ENCODE results near the gene FBXO2. TPM values are rescaled to one million over a fixed set of nuclear protein-coding genes. Genes with fewer than 3 reads are reported as not detected.
A peak's percentile ranks its signal among the peaks of the same experiment; 100 is the strongest.

Gene FBXO2
- total RNA-seq, 1 donor from 2014 or later = 5.6 TPM

DNA sequence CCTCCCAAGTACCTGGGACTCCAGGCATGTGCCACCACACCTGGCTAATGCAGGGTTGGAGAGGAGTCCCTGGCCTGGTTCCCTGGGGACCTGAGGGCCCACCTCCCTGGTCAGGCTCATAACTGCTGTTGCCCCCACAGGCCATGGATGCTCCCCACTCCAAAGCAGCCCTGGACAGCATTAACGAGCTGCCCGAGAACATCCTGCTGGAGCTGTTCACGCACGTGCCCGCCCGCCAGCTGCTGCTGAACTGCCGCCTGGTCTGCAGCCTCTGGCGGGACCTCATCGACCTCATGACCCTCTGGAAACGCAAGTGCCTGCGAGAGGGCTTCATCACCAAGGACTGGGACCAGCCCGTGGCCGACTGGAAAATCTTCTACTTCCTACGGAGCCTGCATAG is 14.3 kb upstream of the FBXO2 start:
- Mint-ChIP-seq H3K36me3 (ENCODE audit: insufficient read depth) (peaks cover 6% of the 10 kb centered on the region), H3K4me1 (ENCODE audit: low read depth) (peaks cover 5% of the 10 kb centered on the region)

DNA sequence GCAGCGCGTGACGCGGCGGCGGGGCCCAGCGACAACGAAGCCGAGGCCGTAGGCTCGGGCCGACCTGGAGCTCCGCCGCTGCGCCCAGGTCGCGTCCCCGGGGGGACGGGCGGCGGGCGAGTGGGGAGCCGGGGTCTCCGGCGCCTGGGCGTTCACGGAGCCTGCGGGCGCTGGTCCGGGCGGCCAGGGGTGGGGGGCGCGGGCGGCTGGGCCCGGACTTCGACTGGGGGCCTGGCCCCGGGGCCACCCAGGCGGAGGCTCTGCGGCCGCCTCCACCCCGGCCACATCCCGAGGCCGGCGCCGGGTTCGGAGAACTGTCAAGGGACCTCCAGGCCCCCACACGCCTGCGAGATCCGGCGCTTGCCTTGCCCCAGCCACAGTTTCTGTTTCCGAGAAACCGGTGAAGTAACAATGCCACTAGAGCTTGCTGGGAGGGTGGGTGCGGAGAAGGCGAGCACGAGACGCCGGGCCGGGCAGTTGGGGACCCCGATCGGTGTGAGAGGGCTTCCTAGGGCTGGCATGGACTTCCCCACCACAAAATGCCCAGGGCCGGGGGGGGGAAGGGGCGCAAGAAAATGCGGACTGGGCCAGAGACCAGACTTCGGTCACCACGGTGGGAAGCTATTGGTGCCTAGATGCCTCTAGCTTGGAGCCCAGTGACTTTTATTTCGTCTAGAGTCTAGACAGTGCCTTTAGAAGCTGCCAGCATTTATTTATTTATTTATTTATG is 10.3 kb upstream of the FBXO2 start:
- no peaks in the 10 kb centered on the region for H3K4me1 Mint-ChIP-seq (ENCODE audit: low read depth)
- peaks cover 12% of the 10 kb centered on the region for H3K36me3 Mint-ChIP-seq (ENCODE audit: insufficient read depth)
- no peak overlapping the region for H3K27ac Mint-ChIP-seq
- H3K27me3 Mint-ChIP-seq = peaks cover 7% of the 10 kb centered on the region
- H3K9me3 Mint-ChIP-seq (ENCODE audit: low read depth) = no peaks in the 10 kb centered on the region
- H3K4me3 Mint-ChIP-seq (ENCODE audit: low read depth) = peak overlapping the region; percentile 66
- no peak for TF ChIP-seq CTCF (IDR thresholded peaks at IDR 0.05; ENCODE audit: unreplicated experiment)
- DNase-seq (ENCODE audit: low spot score, unreplicated experiment) = no peak

More for the DNA sequence above, 14.3 kb upstream of the FBXO2 start:
- H3K27ac Mint-ChIP-seq = no peak overlapping the region
- no peaks in the 10 kb centered on the region for H3K9me3 Mint-ChIP-seq (ENCODE audit: low read depth)
- H3K4me3 Mint-ChIP-seq (ENCODE audit: low read depth) = no peak overlapping the region
- no peak for DNase-seq (ENCODE audit: low spot score, unreplicated experiment)
- no peak for TF ChIP-seq CTCF (IDR thresholded peaks at IDR 0.05; ENCODE audit: unreplicated experiment)
- no peaks in the 10 kb centered on the region for H3K27me3 Mint-ChIP-seq

DNA sequence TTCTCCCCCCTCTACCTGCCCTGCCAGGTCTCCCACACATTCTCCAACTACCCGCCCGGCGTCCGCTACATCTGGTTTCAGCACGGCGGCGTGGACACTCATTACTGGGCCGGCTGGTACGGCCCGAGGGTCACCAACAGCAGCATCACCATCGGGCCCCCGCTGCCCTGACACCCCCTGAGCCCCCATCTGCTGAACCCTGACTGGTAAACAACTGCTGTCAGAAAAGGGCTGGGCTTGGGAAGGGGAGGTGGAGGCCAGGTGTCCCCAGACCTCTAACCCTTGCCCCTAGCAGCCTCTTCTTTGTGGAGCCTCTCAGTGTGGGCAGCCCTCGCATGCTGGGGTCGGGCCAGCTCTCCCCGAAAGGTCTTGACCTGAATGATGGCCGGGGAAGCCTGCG is 6.9 kb upstream of the FBXO2 start:
- no peak overlapping the region for H3K4me3 Mint-ChIP-seq (ENCODE audit: low read depth)
- H3K9me3 Mint-ChIP-seq (ENCODE audit: low read depth) = no peaks in the 10 kb centered on the region
- DNase-seq (ENCODE audit: low spot score, unreplicated experiment) = no peak
- peaks cover 7% of the 10 kb centered on the region for H3K27me3 Mint-ChIP-seq
- no peaks in the 10 kb centered on the region for H3K4me1 Mint-ChIP-seq (ENCODE audit: low read depth)
- H3K27ac Mint-ChIP-seq = no peak overlapping the region
- peaks cover 10% of the 10 kb centered on the region for H3K36me3 Mint-ChIP-seq (ENCODE audit: insufficient read depth)
- TF ChIP-seq CTCF (IDR thresholded peaks at IDR 0.05; ENCODE audit: unreplicated experiment) = no peak

DNA sequence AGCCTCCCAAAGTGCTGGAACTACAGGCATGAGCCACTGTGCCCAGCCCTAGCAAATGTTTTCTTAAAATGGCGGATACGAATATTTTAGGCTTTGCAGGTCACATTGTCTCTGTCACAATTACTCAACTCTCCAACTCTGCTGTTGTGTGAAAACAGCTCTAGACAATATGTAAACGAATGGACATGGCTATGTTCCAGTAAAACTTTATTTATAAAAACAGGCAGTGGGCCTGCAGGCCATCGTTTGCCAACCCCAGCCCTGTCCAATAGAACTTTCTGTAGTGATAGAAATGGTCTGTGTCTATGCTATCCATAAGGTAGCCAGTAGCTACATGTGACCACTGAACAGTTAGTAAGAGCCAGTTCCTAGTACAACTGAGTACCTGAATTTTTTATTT is 5.5 kb upstream of the FBXO2 start:
- no peak for DNase-seq (ENCODE audit: low spot score, unreplicated experiment)
- no peak for TF ChIP-seq CTCF (IDR thresholded peaks at IDR 0.05; ENCODE audit: unreplicated experiment)
- peaks cover 2% of the 10 kb centered on the region for H3K4me1 Mint-ChIP-seq (ENCODE audit: low read depth)
- peaks cover 10% of the 10 kb centered on the region for H3K36me3 Mint-ChIP-seq (ENCODE audit: insufficient read depth)
- no peaks in the 10 kb centered on the region for H3K9me3 Mint-ChIP-seq (ENCODE audit: low read depth)
- peaks cover 7% of the 10 kb centered on the region for H3K27me3 Mint-ChIP-seq
- no peak overlapping the region for H3K4me3 Mint-ChIP-seq (ENCODE audit: low read depth)
- no peak overlapping the region for H3K27ac Mint-ChIP-seq

DNA sequence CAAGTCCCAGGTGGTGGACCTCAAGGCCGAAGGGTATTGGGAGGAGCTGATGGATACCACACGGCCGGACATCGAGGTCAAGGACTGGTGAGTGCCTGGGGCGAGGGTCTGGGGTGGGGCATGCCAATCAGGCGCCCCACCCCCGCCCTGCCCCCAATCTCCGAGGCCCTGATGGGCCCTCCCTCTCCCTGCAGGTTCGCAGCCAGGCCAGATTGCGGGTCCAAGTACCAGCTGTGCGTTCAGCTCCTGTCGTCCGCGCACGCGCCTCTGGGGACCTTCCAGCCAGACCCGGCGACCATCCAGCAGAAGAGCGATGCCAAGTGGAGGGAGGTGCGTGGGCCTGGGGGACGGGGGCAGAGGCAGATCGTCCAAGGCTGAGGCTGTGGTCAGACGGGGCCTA is 4.3 kb upstream of the FBXO2 start:
- TF ChIP-seq CTCF (IDR thresholded peaks at IDR 0.05; ENCODE audit: unreplicated experiment) = no peak
- no peak overlapping the region for H3K4me3 Mint-ChIP-seq (ENCODE audit: low read depth)
- no peak for DNase-seq (ENCODE audit: low spot score, unreplicated experiment)
- peaks cover 2% of the 10 kb centered on the region for H3K4me1 Mint-ChIP-seq (ENCODE audit: low read depth)
- peaks cover 10% of the 10 kb centered on the region for H3K36me3 Mint-ChIP-seq (ENCODE audit: insufficient read depth)
- H3K27ac Mint-ChIP-seq = no peak overlapping the region
- peaks cover 7% of the 10 kb centered on the region for H3K27me3 Mint-ChIP-seq
- H3K9me3 Mint-ChIP-seq (ENCODE audit: low read depth) = no peaks in the 10 kb centered on the region

Measured in progenitor cell of endocrine pancreas (in vitro differentiated cells).